Urinary bladder (tissue), 4 donors: ENCODE data around the gene SOX18. TPM values are rescaled to one million over a fixed set of nuclear protein-coding genes. Genes with fewer than 3 reads are reported as not detected.

Experiments
- DNase-seq: peaks from one replicate; pipeline ENCODE4 v3.0.0-alpha.2; 2015; ENCODE audit errors: extremely low spot score
- H3K27ac ChIP-seq: one replicate; pipeline ENCODE4 v1.5.1; 2013; ENCODE audit warnings: low read depth, mild to moderate bottlenecking, moderate library complexity
- H3K36me3 ChIP-seq: one replicate; pipeline ENCODE4 v1.6.1; 2013; ENCODE audit warnings: mild to moderate bottlenecking, moderate library complexity; ENCODE audit not compliant: insufficient read depth
- H3K4me1 ChIP-seq: one replicate; pipeline ENCODE4 v1.6.1; 2013; ENCODE audit warnings: mild to moderate bottlenecking, moderate library complexity; ENCODE audit not compliant: insufficient read depth
- H3K4me3 ChIP-seq: one replicate; pipeline ENCODE4 v1.5.1; 2013; ENCODE audit warnings: low read depth, low read length
- WGBS: extraction: QIAGEN DNeasy Blood & Tissue Kit; methylation state at CpG from one replicate; pipeline ENCODE4 v1.1.7; 2013; 5-methylcytosine and 5-hydroxymethylcytosine counted together
- polyA plus RNA-seq: library from polyadenylated mRNA; stranded (reverse); fragments of 200-250 nt; gene quantifications from one replicate; pipeline ENCODE4 v1.2.3, GENCODE V29; 2013
- small RNA-seq: library from RNA; depleted of rRNA; stranded (forward); fragments of <200 nt; gene quantifications from one replicate; pipeline ENCODE3, GENCODE V24; 2014
- total RNA-seq: library from RNA; depleted of rRNA; stranded (reverse); fragments of >200 nt; gene quantifications from one replicate; pipeline ENCODE4 v1.2.3, GENCODE V29; 2014
- donor health status: healthy with polysubstance abuse.
- donor health status: healthy.

The SOX18 gene
- total and polyA plus RNA-seq, 2 donors = 4.5 to 66.0 TPM

DNA sequence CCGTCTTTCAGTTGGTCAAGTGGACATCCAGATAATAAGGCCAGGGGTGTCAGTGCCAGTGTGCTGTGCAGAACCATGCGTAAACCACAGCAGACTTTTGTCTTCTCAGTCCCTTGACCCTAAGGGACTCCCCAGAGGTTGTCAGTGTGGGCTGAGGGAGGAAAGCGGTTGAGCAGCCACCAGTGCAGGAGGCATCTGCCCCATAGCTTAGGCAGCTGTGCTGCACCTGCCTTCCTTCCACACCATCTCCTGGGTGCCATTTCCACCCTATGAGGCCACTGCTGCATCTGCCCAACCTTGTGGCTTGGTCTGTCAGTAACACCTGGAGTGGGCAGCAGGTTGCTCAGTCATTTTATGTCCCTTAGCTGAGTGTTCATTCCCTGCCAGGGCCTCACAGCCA is 42.5 kb downstream of the SOX18 start:
- Histone ChIP-seq H3K36me3 (peaks cover 5% of the 10 kb centered on the region), H3K4me3 (no peak overlapping the region), H3K27ac (no peak overlapping the region), H3K4me1 (no peaks in the 10 kb centered on the region)
- DNase-seq = no peak
- 92% methylated on average over 3 of the region's 3 CpGs for WGBS

GRCh38 chr20:64006490-64006889 is 42.9 kb downstream of the SOX18 start:
- Histone ChIP-seq H3K4me3 (no peak overlapping the region), H3K4me1 (no peaks in the 10 kb centered on the region), H3K27ac (no peak overlapping the region), H3K36me3 (peaks cover 5% of the 10 kb centered on the region)
- no peak for DNase-seq
- 71% methylated on average over 10 of the region's 10 CpGs for WGBS

DNA sequence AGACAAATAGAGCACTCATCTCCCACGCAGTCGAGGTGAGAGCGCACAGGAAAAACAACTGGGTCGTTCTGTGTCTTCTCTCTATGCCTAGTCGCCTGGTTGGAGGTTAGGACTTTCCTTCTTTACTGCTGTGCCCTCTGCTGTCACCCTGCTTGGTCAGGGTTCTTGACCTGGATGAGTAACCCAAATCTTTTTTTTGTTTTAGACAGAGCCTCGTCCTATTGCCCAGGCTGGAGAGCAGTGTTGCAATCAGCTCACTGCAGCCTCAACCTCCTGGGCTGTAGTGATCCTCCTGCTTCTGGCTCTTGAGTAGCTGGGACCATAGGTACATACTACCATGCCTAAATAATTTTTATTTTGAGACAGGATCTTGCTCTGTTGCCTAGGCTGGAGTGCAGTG is 44.0 kb downstream of the SOX18 start:
- 82% methylated on average over 6 of the region's 6 CpGs for WGBS
- Histone ChIP-seq H3K27ac (no peak overlapping the region), H3K36me3 (peaks cover 3% of the 10 kb centered on the region)

DNA sequence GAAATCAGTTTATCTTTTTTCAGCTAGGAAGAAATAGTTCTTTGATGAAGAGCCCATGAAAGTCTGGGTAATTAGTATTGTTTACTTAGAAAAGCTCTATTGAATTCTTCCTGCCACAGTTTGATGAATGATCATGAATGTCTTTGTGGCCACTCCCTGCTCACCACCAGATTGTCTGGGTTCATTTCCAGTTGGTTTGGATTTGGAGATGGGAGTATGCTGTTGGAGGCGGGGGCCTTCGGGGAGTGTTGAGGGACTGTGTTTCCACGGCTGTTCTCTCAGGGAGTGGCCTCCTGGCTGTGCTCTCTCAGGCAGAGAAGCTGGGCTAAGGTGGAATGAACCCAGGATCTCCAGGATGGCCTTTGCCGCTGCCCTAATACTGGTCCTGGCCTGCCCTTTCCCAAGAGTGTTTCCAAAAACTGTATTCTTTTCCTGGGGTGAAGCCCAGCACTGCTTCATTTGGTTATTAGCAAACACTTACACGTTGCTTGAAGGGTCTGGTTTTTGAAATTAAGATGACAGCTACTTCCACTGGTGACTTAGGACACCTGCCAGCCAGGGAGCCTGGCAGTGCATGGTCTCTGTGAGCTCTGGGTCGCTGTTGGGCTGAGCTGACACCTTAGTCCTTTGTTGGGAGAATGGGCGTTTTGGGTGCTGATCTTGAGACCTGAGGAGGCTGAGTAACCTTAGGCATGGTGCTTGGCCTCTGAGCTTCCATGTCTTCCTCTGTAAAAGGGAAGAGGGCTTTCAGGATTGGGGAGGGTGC is 45.3 kb downstream of the SOX18 start:
- 80% methylated on average over 7 of the region's 7 CpGs for WGBS
- Histone ChIP-seq H3K4me3 (no peak overlapping the region), H3K4me1 (no peaks in the 10 kb centered on the region), H3K36me3 (peaks cover 5% of the 10 kb centered on the region), H3K27ac (no peak overlapping the region)
- no peak for DNase-seq

More for the DNA sequence above, 44.0 kb downstream of the SOX18 start:
- Histone ChIP-seq H3K4me1 (no peaks in the 10 kb centered on the region), H3K4me3 (no peak overlapping the region)
- DNase-seq = no peak

- Histone ChIP-seq H3K36me3 (peaks cover 7% of the 10 kb centered on the region), H3K4me3 (no peak overlapping the region), H3K27ac (no peak overlapping the region), H3K4me1 (no peaks in the 10 kb centered on the region)
- WGBS = 72% methylated on average over 11 of the region's 11 CpGs
- DNase-seq = no peak
Measured at GRCh38 chr20:64001607-64002011, 47.8 kb downstream of the SOX18 start.

GRCh38 chr20:64000906-64001305 is 48.5 kb downstream of the SOX18 start:
- no peak overlapping the region for H3K27ac ChIP-seq
- 90% methylated on average over 12 of the region's 12 CpGs for WGBS
- no peaks in the 10 kb centered on the region for H3K4me1 ChIP-seq
- no peak overlapping the region for H3K4me3 ChIP-seq
- peaks cover 7% of the 10 kb centered on the region for H3K36me3 ChIP-seq
- DNase-seq = no peak

Small RNAs within 50 kb of the gene (small RNA-seq; reads per million reads assigned to genes)
- gene AL355803.1 (not detected), gene MIR6813 (not detected)

Other genes with a start within 250 kb of the SOX18 start
- gene ZBTB46, start 218.4 kb downstream of the SOX18 start, total RNA-seq = 10.6 TPM
- 6.7 TPM for gene ZBTB46, start 218.4 kb downstream of the SOX18 start, polyA plus RNA-seq
- not detected for gene ABHD16B, start 188.1 kb downstream of the SOX18 start, total RNA-seq
- 0.68 TPM for gene ABHD16B, start 188.1 kb downstream of the SOX18 start, polyA plus RNA-seq
- 53.7 TPM for gene TPD52L2, start 184.4 kb downstream of the SOX18 start, total RNA-seq
- gene TPD52L2, start 184.4 kb downstream of the SOX18 start, polyA plus RNA-seq = 132 TPM
- gene DNAJC5, start 154.5 kb downstream of the SOX18 start, total RNA-seq = 18.7 TPM
- 31.8 TPM for gene DNAJC5, start 154.5 kb downstream of the SOX18 start, polyA plus RNA-seq
- gene UCKL1, start 93.2 kb downstream of the SOX18 start, total RNA-seq = 20.1 TPM
- 41.2 TPM for gene UCKL1, start 93.2 kb downstream of the SOX18 start, polyA plus RNA-seq
- gene ZNF512B, start 79.7 kb downstream of the SOX18 start, total RNA-seq = 8.7 TPM
- gene ZNF512B, start 79.7 kb downstream of the SOX18 start, polyA plus RNA-seq = 13.8 TPM
- gene SAMD10, start 70.0 kb downstream of the SOX18 start, total RNA-seq = 1.8 TPM
- gene SAMD10, start 70.0 kb downstream of the SOX18 start, polyA plus RNA-seq = 3.8 TPM
- gene PRPF6, start 68.5 kb downstream of the SOX18 start, total RNA-seq = 44.1 TPM
- 71.8 TPM for gene PRPF6, start 68.5 kb downstream of the SOX18 start, polyA plus RNA-seq
- gene C20orf204, start 13.5 kb downstream of the SOX18 start, total RNA-seq = 0.95 TPM
- 0.71 TPM for gene C20orf204, start 13.5 kb downstream of the SOX18 start, polyA plus RNA-seq
- 18.2 TPM for gene TCEA2, start 13.6 kb upstream of the SOX18 start, total RNA-seq
- gene TCEA2, start 13.6 kb upstream of the SOX18 start, polyA plus RNA-seq = 69.0 TPM
- gene RGS19, start 29.9 kb upstream of the SOX18 start, total RNA-seq = 7.8 TPM
- gene RGS19, start 29.9 kb upstream of the SOX18 start, polyA plus RNA-seq = 11.6 TPM
- gene OPRL1, start 30.4 kb upstream of the SOX18 start, total RNA-seq = 1.1 TPM
- 0.67 TPM for gene OPRL1, start 30.4 kb upstream of the SOX18 start, polyA plus RNA-seq
- gene LKAAEAR1, start 34.8 kb upstream of the SOX18 start, total RNA-seq = not detected
- gene LKAAEAR1, start 34.8 kb upstream of the SOX18 start, polyA plus RNA-seq = 0.48 TPM
- not detected for gene NPBWR2, start 57.9 kb upstream of the SOX18 start, total RNA-seq
- not detected for gene NPBWR2, start 57.9 kb upstream of the SOX18 start, polyA plus RNA-seq
- 0.48 TPM for gene MYT1, start 114.8 kb upstream of the SOX18 start, total RNA-seq
- gene MYT1, start 114.8 kb upstream of the SOX18 start, polyA plus RNA-seq = 0.13 TPM
- gene PCMTD2, start 206.1 kb upstream of the SOX18 start, total RNA-seq = 93.9 TPM
- gene PCMTD2, start 206.1 kb upstream of the SOX18 start, polyA plus RNA-seq = 39.1 TPM